K562 (cell line): ENCODE data around the gene ZMYM2. TPM values are rescaled to one million over a fixed set of nuclear protein-coding genes. Genes with fewer than 3 reads are reported as not detected.

Experiments used
- ATAC-seq: fragments of 200-7000 bp; cut with Tn5 transposase; 3 replicates; pipeline ENCODE4 v1.9.1; 2020; ENCODE audit warnings: moderate library complexity
- BruUV-seq: library from RNA; stranded (reverse); fragments of 400-500 nt; replicated peaks from 2 replicates; lab custom pipeline; 2021; lab: Mats Ljungman, UMichigan
- CTCF ChIA-PET: fragments of 300-600 bp; formaldehyde crosslinking; extraction: SDS; loops from one replicate; lab custom pipeline; 2021; ENCODE audit warnings: low intra/inter-chr PET ratio; lab: Yijun Ruan, JAX
- POLR2A ChIA-PET: fragments of 300-600, 350-650 bp; sonication (Branson Sonifier 250); formaldehyde crosslinking; extraction: SDS; loops from one replicate; lab custom pipeline; 2021; ENCODE audit warnings: antibody characterized with exemption, inconsistent platforms; lab: Yijun Ruan, JAX
- DNase-seq, 4 experiments: peaks; one replicate each; pipeline versions ENCODE4 v3.0.0 to v3.0.0-alpha.2; 2011 to 2018; ENCODE audit warnings: low spot score in 3 of 4, mixed read lengths in 3 of 4; ENCODE audit errors: extremely low read depth in 1 of 4
- FAIRE-seq: peaks from 2 replicates; lab custom pipeline; 2011; peaks lifted over from hg19 to GRCh38; lab: Jason Lieb, UNC
- H2AFZ ChIP-seq: 2 replicates; pipeline ENCODE4 v1.6.0; 2011; ENCODE audit warnings: low read depth, low read length, control low read depth, inconsistent platforms
- H3K27ac ChIP-seq: fragments of 200-600 bp; 3 replicates; pipeline ENCODE4 v1.8.0; 2011; ENCODE audit warnings: low read depth, mild to moderate bottlenecking, control low read depth, inconsistent platforms, low read length, moderate library complexity, mixed read lengths; ENCODE audit errors: extremely low read depth
- H3K27me3 ChIP-seq, 2 experiments: fragments of 300-600 bp in 1 of 2; 2 replicates in 1 of 2; 3 replicates in 1 of 2; pipeline versions ENCODE4 v1.6.0 to v1.8.0; 2011; ENCODE audit warnings: inconsistent platforms in 2 of 2, low read length in 2 of 2, mild to moderate bottlenecking in 1 of 2, mixed read lengths in 1 of 2, moderate library complexity in 1 of 2; ENCODE audit not compliant: control insufficient read depth in 2 of 2, insufficient read depth in 2 of 2
- H3K36me3 ChIP-seq: fragments of 300-600 bp; 3 replicates; pipeline ENCODE4 v1.8.0; 2011; ENCODE audit warnings: mild to moderate bottlenecking, low read length, inconsistent platforms; ENCODE audit not compliant: control insufficient read depth, insufficient read depth
- H3K4me1 ChIP-seq, 2 experiments: fragments of 200-600 bp in 1 of 2; replicated peaks in 1 of 2; 2 replicates in 1 of 2; 3 replicates in 1 of 2; pipeline versions ENCODE4 v1.5.1 to v1.8.0; 2011; ENCODE audit warnings: inconsistent platforms in 2 of 2, low read length in 2 of 2, mild to moderate bottlenecking in 1 of 2, mixed read lengths in 1 of 2, moderate library complexity in 1 of 2; ENCODE audit not compliant: control insufficient read depth in 2 of 2, insufficient read depth in 2 of 2
- H3K4me2 ChIP-seq: 2 replicates; pipeline ENCODE4 v1.6.1; 2011; ENCODE audit warnings: low read length, control low read depth, inconsistent platforms, mixed read lengths; ENCODE audit not compliant: insufficient read depth
- H3K4me3 ChIP-seq: fragments of 200-600 bp; sonication (generic), shearing (Covaris generic); 2 replicates; pipeline ENCODE4 v1.5.1; 2016; ENCODE audit warnings: control low read depth, inconsistent platforms
- H3K79me2 ChIP-seq: fragments of 200-600 bp; 3 replicates; pipeline ENCODE4 v1.8.0; 2011; ENCODE audit warnings: low read length, inconsistent platforms; ENCODE audit not compliant: control insufficient read depth, insufficient read depth
- H3K9ac ChIP-seq, 2 experiments: 2 replicates each; pipeline versions ENCODE4 v1.6.0 to v1.6.1; 2011; ENCODE audit warnings: low read depth in 2 of 2, low read length in 2 of 2, control low read depth in 1 of 2, inconsistent platforms in 1 of 2, mild to moderate bottlenecking in 1 of 2, mixed read lengths in 1 of 2; ENCODE audit not compliant: insufficient read depth in 1 of 2
- H3K9me1 ChIP-seq: one replicate; pipeline ENCODE4 v1.6.0; 2011; ENCODE audit warnings: inconsistent platforms, mild to moderate bottlenecking, low read length, moderate library complexity; ENCODE audit not compliant: control insufficient read depth, insufficient read depth
- H3K9me3 ChIP-seq: replicated peaks from 2 replicates; pipeline ENCODE4 v1.5.1; 2011; ENCODE audit warnings: low read depth, low read length, inconsistent platforms; ENCODE audit not compliant: control insufficient read depth, insufficient read depth
- H4K20me1 ChIP-seq: replicated peaks from 2 replicates; pipeline ENCODE4 v1.6.1; 2011; ENCODE audit warnings: low read length, inconsistent platforms, mixed read lengths; ENCODE audit not compliant: control insufficient read depth, insufficient read depth
- ATF3 ChIP-seq, 2 experiments: fragments of 450-650 bp in 1 of 2; sonication (generic) in 1 of 2; formaldehyde crosslinking in 1 of 2; IDR thresholded peaks in 1 of 2; conservative IDR thresholded peaks in 1 of 2; 2 replicates each; pipeline versions ENCODE4 v1.6.1 to v1.8.1; 2016 to 2023; ENCODE audit warnings: mild to moderate bottlenecking in 2 of 2, moderate library complexity in 2 of 2, inconsistent platforms in 1 of 2, missing genetic modification reagents in 1 of 2
- RAD51 ChIP-seq: fragments of 450-650 bp; IDR thresholded peaks from 2 replicates; pipeline ENCODE4 v1.7.1; 2016; ENCODE audit warnings: low read depth, mild to moderate bottlenecking, borderline replicate concordance
- RREB1 ChIP-seq: fragments of 250-450 bp; sonication (Bioruptor Pico); IDR thresholded peaks from 2 replicates; pipeline ENCODE4 v1.4.0; 2020
- WGBS: fragments of 100-300 bp; shearing (Covaris generic); methylation state at CpG from one replicate; pipeline ENCODE4 v1.1.6; 2016; ENCODE audit warnings: low coverage, mixed read lengths; ENCODE audit not compliant: insufficient coverage; ENCODE audit errors: missing lambda C conversion rate; 5-methylcytosine and 5-hydroxymethylcytosine counted together
- in situ Hi-C: fragments of 300-500 bp; cut with MboI; formaldehyde crosslinking; loops from 4 replicates; pipeline ENCODE4 v1.15.0; 2018; ENCODE audit warnings: inconsistent platforms, mixed read lengths
- intact Hi-C: fragments of 100-400 bp; cut with micrococcal nuclease; formaldehyde crosslinking; loops from 2 replicates; pipeline ENCODE4 v1.14.2; 2022
- polyA plus RNA-seq, 8 experiments: library from polyadenylated mRNA; depleted of rRNA in 4 of 8; stranded (reverse) in 5 of 8; unstranded in 3 of 8; fragments of >200 nt; fragmentation: Nextera tagmentation in 2 of 8; fragmentation: Illumina TruSeq in 1 of 8; extraction: Ambion mirVana in 2 of 8; extraction: Trizol in 1 of 8; gene quantifications; 2 replicates each; pipeline versions ENCODE4 v1.2.1 to v1.2.3, GENCODE V29; 2011 to 2014; ENCODE audit warnings: inconsistent platforms in 1 of 8, missing spikeins in 1 of 8
- total RNA-seq, 7 experiments: library from RNA; depleted of rRNA in 6 of 7; stranded (reverse); fragments of >200 nt in 6 of 7; fragmentation: Illumina TruSeq in 2 of 7; extraction: Trizol in 2 of 7; gene quantifications; 2 replicates each; pipeline versions ENCODE4 v1.2.1 to v1.2.3, GENCODE V29; 2011 to 2021; ENCODE audit warnings: low replicate concordance in 1 of 7

Gene ZMYM2
- total and polyA plus RNA-seq, 9 of the 15 experiments (the other 6 are each of a cell fraction or from before 2014, with no cell fraction given), result 5.0 to 48.8 (median 26.8) TPM

GRCh38 chr13:19960653-19960976 lies 2.1 kb downstream of the ZMYM2 start:
- in situ Hi-C loops, result no loop called here
- intact Hi-C loops, result loop anchor here (5.0 kb wide), 1 partner anchor 98 kb away; the partner anchor contains the start of gene ZMYM5
- no peak for DNase-seq
- 40% methylated on average over 2 of the region's 2 CpGs for WGBS
- H3K79me2 ChIP-seq, result peaks cover 52% of the 10 kb centered on the region
- H3K4me1 ChIP-seq, result peaks cover 0 to 14% of the 10 kb centered on the region in 2 experiments; a peak in 2 of 5 replicates
- FAIRE-seq, result no peak
- no peaks in the 10 kb centered on the region for H3K9me1 ChIP-seq
- ATAC-seq, result no peak
- H3K27ac ChIP-seq, result no peak overlapping the region
- H3K4me3 ChIP-seq, result no peak overlapping the region
- TSS peak; percentile 50 for BruUV-seq
- ChIA-PET CTCF (interaction anchor here (1.4 kb wide), 1 partner anchor 96 kb away, joined by 3 read pairs; no protein-coding TSS in a partner anchor), POLR2A (interaction anchor here (1.0 kb wide), 1 partner anchor 183 kb away, joined by 3 read pairs; no protein-coding TSS in a partner anchor)
- H3K27me3 ChIP-seq, result no peaks in the 10 kb centered on the region
- H4K20me1 ChIP-seq, result no peaks in the 10 kb centered on the region
- H2AFZ ChIP-seq, result no peak overlapping the region
- peaks cover 23% of the 10 kb centered on the region for H3K36me3 ChIP-seq
- TF ChIP-seq ATF3 (IDR thresholded peaks at IDR 0.05) (no peak), ATF3 (CRISPR knock-in tag; conservative IDR thresholded peaks at IDR 0.05) (no peak), RREB1 (no peak), RAD51 (no peak)
- no peaks in the 10 kb centered on the region for H3K9me3 ChIP-seq
- H3K9ac ChIP-seq, result peak overlapping the region in 1 of 2 experiments; percentile 20; a peak in 2 of 4 replicates
- H3K4me2 ChIP-seq, result peak overlapping the region; percentile 79
